22Rv1 (cell line): Measurements from ENCODE around the gene VPS8.

Experiments used
- CTCF ChIP-seq: fragments of 450-650 bp; IDR thresholded peaks from 2 replicates; pipeline ENCODE4 v1.5.1; 2017; ENCODE audit warnings: mild to moderate bottlenecking
- ZFX ChIP-seq: fragments of 450-650 bp; IDR thresholded peaks from 2 replicates; pipeline ENCODE4 v1.6.1; 2017; ENCODE audit warnings: antibody characterized with exemption, borderline replicate concordance

GRCh38 chr3:184970186-184970585, 158.2 kb downstream of the VPS8 start:
- no peak for TF ChIP-seq CTCF
- TF ChIP-seq ZFX = no peak
